HepG2 (cell line): ENCODE data around the gene MRPS25. TPM values are rescaled to one million over a fixed set of nuclear protein-coding genes. Genes with fewer than 3 reads are reported as not detected.

Experiments
- ATAC-seq: fragments of 200-7000 bp; cut with Tn5 transposase; 3 replicates; pipeline ENCODE4 v1.9.1; 2020; ENCODE audit warnings: mild to moderate bottlenecking, moderate library complexity
- BruUV-seq: library from RNA; stranded (reverse); fragments of 400-500 nt; replicated peaks from 2 replicates; lab custom pipeline; 2021; lab: Mats Ljungman, UMichigan
- CTCF ChIA-PET: fragments of 300-600 bp; formaldehyde crosslinking; extraction: SDS; loops from one replicate; lab custom pipeline; 2021; ENCODE audit warnings: low total read pairs, inconsistent platforms, low intra/inter-chr PET ratio; lab: Yijun Ruan, JAX
- POLR2A ChIA-PET: fragments of 350-600 bp; sonication (Branson Sonifier 250); formaldehyde crosslinking; loops from one replicate; lab custom pipeline; 2020; ENCODE audit warnings: antibody characterized with exemption, inconsistent platforms; lab: Yijun Ruan, JAX
- DNase-seq: peaks from one replicate; pipeline ENCODE4 v3.0.0-alpha.2; 2015; ENCODE audit warnings: low spot score
- FAIRE-seq: peaks from 3 replicates; lab custom pipeline; 2011; peaks lifted over from hg19 to GRCh38; lab: Jason Lieb, UNC
- H2AFZ ChIP-seq: one replicate; pipeline ENCODE4 v1.6.1; 2011; ENCODE audit warnings: low read length, inconsistent platforms
- H3K27ac ChIP-seq: fragments of 300-600 bp; 3 replicates; pipeline ENCODE4 v1.8.0; 2011; ENCODE audit warnings: mixed run types, mild to moderate bottlenecking, mixed read lengths, low read length, inconsistent platforms; ENCODE audit not compliant: insufficient read depth; ENCODE audit errors: extremely low read length
- H3K27me3 ChIP-seq, 2 experiments: fragments of 200-600 bp in 1 of 2; 2 replicates in 1 of 2; 3 replicates in 1 of 2; pipeline versions ENCODE4 v1.6.0 to v1.8.0; 2011; ENCODE audit warnings: low read length in 2 of 2, mild to moderate bottlenecking in 2 of 2, moderate library complexity in 2 of 2, inconsistent platforms in 1 of 2; ENCODE audit not compliant: insufficient read depth in 2 of 2, control insufficient read depth in 1 of 2
- H3K36me3 ChIP-seq, 2 experiments: fragments of 200-600 bp in 1 of 2; replicated peaks in 1 of 2; 2 replicates in 1 of 2; 3 replicates in 1 of 2; pipeline versions ENCODE4 v1.5.1 to v1.8.0; 2011; ENCODE audit warnings: low read length in 2 of 2, inconsistent platforms in 1 of 2; ENCODE audit not compliant: insufficient read depth in 2 of 2, control insufficient read depth in 1 of 2
- H3K4me1 ChIP-seq: 2 replicates; pipeline ENCODE4 v1.5.1; 2012; ENCODE audit warnings: low read length, inconsistent platforms; ENCODE audit not compliant: insufficient read depth
- H3K4me2 ChIP-seq: 2 replicates; pipeline ENCODE4 v1.6.0; 2011; ENCODE audit warnings: low read depth, low read length, inconsistent platforms
- H3K4me3 ChIP-seq, 3 experiments: fragments of 200-600 bp in 1 of 3; sonication (generic), shearing (Covaris generic) in 1 of 3; replicated peaks in 1 of 3; 2 replicates each; pipeline ENCODE4 v1.5.1; 2011 to 2016; ENCODE audit warnings: low read length in 3 of 3, inconsistent platforms in 2 of 3, low read depth in 2 of 3, mild to moderate bottlenecking in 2 of 3, control low read depth in 1 of 3, mixed read lengths in 1 of 3; ENCODE audit not compliant: insufficient read depth in 1 of 3
- H3K79me2 ChIP-seq: one replicate; pipeline ENCODE4 v1.6.1; 2011; ENCODE audit warnings: low read length, inconsistent platforms; ENCODE audit not compliant: insufficient read depth
- H3K9ac ChIP-seq: 2 replicates; pipeline ENCODE4 v1.6.0; 2011; ENCODE audit warnings: mild to moderate bottlenecking, low read depth, low read length, inconsistent platforms; ENCODE audit not compliant: insufficient read depth
- H3K9me3 ChIP-seq: 2 replicates; pipeline ENCODE4 v1.5.1; 2012; ENCODE audit warnings: mild to moderate bottlenecking, low read length
- H4K20me1 ChIP-seq: 2 replicates; pipeline ENCODE4 v1.6.0; 2011; ENCODE audit warnings: inconsistent platforms, mild to moderate bottlenecking, low read length, moderate library complexity; ENCODE audit not compliant: insufficient read depth
- ARID4A ChIP-seq: sonication (generic); formaldehyde crosslinking; IDR thresholded peaks from 2 replicates; pipeline ENCODE4 v1.5.0; 2020; ENCODE audit warnings: mild to moderate bottlenecking, missing genetic modification reagents, borderline replicate concordance
- FOXJ3 ChIP-seq: sonication (generic); formaldehyde crosslinking; IDR thresholded peaks from 2 replicates; pipeline ENCODE4 v1.4.0; 2020; ENCODE audit warnings: missing genetic modification reagents, mild to moderate bottlenecking, borderline replicate concordance
- MAFK ChIP-seq, 2 experiments: IDR thresholded peaks in 1 of 2; conservative IDR thresholded peaks in 1 of 2; 2 replicates each; pipeline ENCODE4 v1.6.1; 2011; ENCODE audit warnings: improper control_type of control experiment in 2 of 2, low read length in 2 of 2
- WGBS: methylation state at CpG from one replicate; pipeline ENCODE4 v1.1.6; 2017; ENCODE audit warnings: low lambda C conversion rate; 5-methylcytosine and 5-hydroxymethylcytosine counted together
- in situ Hi-C: cut with HindIII; loops from 2 replicates; pipeline ENCODE4 v1.10.0; 2017; ENCODE audit warnings: low pct_unique_long_range_greater_than_20kb; ENCODE audit not compliant: extremely low pct_ligation_motif_present
- intact Hi-C: fragments of 100-400 bp; cut with micrococcal nuclease; formaldehyde crosslinking; loops from one replicate; pipeline ENCODE4 v1.10.0; 2022; ENCODE audit not compliant: unreplicated experiment
- polyA plus RNA-seq, 8 experiments: library from polyadenylated mRNA; depleted of rRNA in 3 of 8; stranded (reverse) in 7 of 8; unstranded in 1 of 8; fragments of >200 nt; fragmentation: Illumina TruSeq in 4 of 8; extraction: Trizol in 4 of 8; gene quantifications; 2 replicates each; pipeline versions ENCODE4 v1.2.1 to v1.2.3, GENCODE V29; 2011 to 2016; ENCODE audit warnings: low read depth in 4 of 8, missing spikeins in 1 of 8, mixed read lengths in 1 of 8; ENCODE audit not compliant: insufficient read depth in 1 of 8
- total RNA-seq, 5 experiments: library from RNA; depleted of rRNA; stranded (reverse); fragments of >200 nt; fragmentation: Illumina TruSeq; extraction: Trizol; gene quantifications; 2 replicates each; pipeline ENCODE4 v1.2.3, GENCODE V29; 2016; ENCODE audit warnings: low read depth in 1 of 5

Gene MRPS25
- total and polyA plus RNA-seq, 2 of the 13 experiments (the other 11 are each of a cell fraction or from before 2014, with no cell fraction given): 60.1 to 74.3 TPM

- Histone ChIP-seq H3K9me3 (no peaks in the 10 kb centered on the region), H3K4me1 (peaks cover 54% of the 10 kb centered on the region), H3K36me3 (no peaks in the 10 kb centered on the region), H3K4me2 (peak overlapping the region; percentile 56; the same call in 1 of the 2 replicates), H3K27me3 (peaks cover 0 to 1% of the 10 kb centered on the region in 2 experiments; a peak in 2 of 5 replicates), H2AFZ (no peak overlapping the region), H3K79me2 (peaks cover 10% of the 10 kb centered on the region), H3K4me3 (0 out of 6 replicates have a peak overlapping the region, but pooled peaks of 1 of the 3 experiments have one; percentile 18), H3K27ac (no peak overlapping the region), H3K9ac (no peak overlapping the region), H4K20me1 (no peaks in the 10 kb centered on the region)
- POLR2A ChIA-PET: no interaction called here
- no TSS peak for BruUV-seq
- TF ChIP-seq ARID4A (CRISPR knock-in tag) (0 out of 2 replicates have a peak, but pooled peaks have one; percentile 6), MAFK (conservative IDR thresholded peaks at IDR 0.05 in 1 of 2, IDR thresholded peaks at IDR 0.05 in 1 of 2; ENCODE audit: low read length in 2 of 2) (peak in 1 of 2 experiments; percentile 42; a peak in 2 of 4 replicates), FOXJ3 (CRISPR knock-in tag) (no peak)
- no peak for DNase-seq
- CTCF ChIA-PET: no interaction called here
- 32% methylated on average over 3 of the region's 3 CpGs for WGBS
- in situ Hi-C loops: loop anchor here (10.0 kb wide), 1 partner anchor 302 kb away; no protein-coding TSS in a partner anchor
- FAIRE-seq: no peak
- ATAC-seq: no peak
- intact Hi-C loops: no loop called here
Observed at GRCh38 chr3:15102836-15103235, 37.7 kb upstream of the MRPS25 start.
